ENCODE measurements around the gene PNKD.

The PNKD gene

DNA sequence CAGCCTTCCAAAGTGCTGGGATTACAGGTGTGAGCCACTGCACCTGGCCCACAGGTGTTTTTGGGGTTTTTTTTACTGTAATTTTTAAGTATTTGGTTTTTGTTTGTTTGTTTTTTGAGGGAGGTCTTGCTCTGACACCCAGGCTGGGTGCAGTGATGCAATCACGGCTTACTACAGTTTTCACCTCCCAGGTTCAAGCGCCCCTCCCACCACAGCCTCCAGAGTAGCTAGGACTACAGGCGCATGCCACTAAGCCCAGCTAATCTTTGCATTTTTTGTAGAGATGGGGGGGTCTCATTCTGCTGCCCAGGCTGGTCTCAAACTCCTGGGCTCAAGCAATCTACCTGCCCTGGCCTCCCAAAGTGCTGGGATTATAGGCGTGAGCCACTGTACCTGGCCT is 104.5 kb downstream of the PNKD start:
- Histone ChIP-seq H2AK5ac (ENCODE audit: low read length) (no peak overlapping the region), H3K27ac (ENCODE audit: low read depth, low read length) (no peak overlapping the region)
- WGBS (ENCODE audit: extremely low coverage, insufficient coverage, insufficient read length), result no CpG with 5 or more reads among the region's 4 CpGs

DNA sequence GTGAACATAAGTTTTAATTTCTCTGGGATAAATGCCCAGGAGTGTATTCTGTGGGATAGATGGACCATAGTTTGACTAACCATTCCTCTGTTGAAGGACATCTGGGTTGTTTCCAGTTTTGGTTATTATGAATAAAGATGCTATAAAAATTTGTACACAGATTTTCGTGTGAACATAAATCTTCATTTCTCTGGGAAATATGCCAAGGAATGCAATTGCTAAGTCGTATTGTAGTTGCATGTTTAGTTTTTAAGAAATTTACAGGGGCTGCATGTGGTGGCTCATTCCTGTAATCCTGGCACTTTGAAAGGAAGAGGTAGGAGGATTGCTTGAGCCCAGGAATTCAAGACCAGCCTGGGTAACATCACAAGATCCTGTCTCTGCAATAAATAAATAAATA is 104.9 kb downstream of the PNKD start:
- Histone ChIP-seq H3K9me3 (ENCODE audit: insufficient read depth, low read depth, low read length) (no peaks in the 10 kb centered on the region), H3K9ac (ENCODE audit: low read length) (no peak overlapping the region), H3K18ac (ENCODE audit: low read length) (no peak overlapping the region), H4K91ac (ENCODE audit: low read depth, low read length) (no peak overlapping the region), H2BK12ac (ENCODE audit: low read length) (no peak overlapping the region), H2BK120ac (ENCODE audit: insufficient read depth, low read length, poor library complexity) (no peak overlapping the region), H3K4me1 (ENCODE audit: control insufficient read depth in 1 of 2, insufficient read depth in 2 of 2, low read length in 2 of 2) (no peaks in the 10 kb centered on the region), H2AFZ (ENCODE audit: insufficient read depth, low read length, poor library complexity) (no peak overlapping the region), H3K14ac (ENCODE audit: low read length) (no peak overlapping the region), H2AK5ac (ENCODE audit: low read length) (no peak overlapping the region), H3K4me2 (ENCODE audit: low read length) (no peak overlapping the region), H3K79me2 (ENCODE audit: control insufficient read depth, insufficient read depth, low read length, poor library complexity) (no peaks in the 10 kb centered on the region), H3K36me3 (ENCODE audit: control insufficient read depth in 1 of 2, insufficient read depth in 2 of 2, low read length in 2 of 2) (no peaks in the 10 kb centered on the region), H4K8ac (ENCODE audit: low read depth, low read length) (no peak overlapping the region), H3K79me1 (ENCODE audit: low read length) (no peaks in the 10 kb centered on the region), H4K12ac (ENCODE audit: low read depth, low read length) (no peak overlapping the region), H3K27me3 (ENCODE audit: insufficient read depth, low read length) (no peaks in the 10 kb centered on the region), H3K4me3 (ENCODE audit: low read depth, low read length) (no peak overlapping the region), H3K27ac (ENCODE audit: low read depth, low read length) (no peak overlapping the region), H3K4ac (ENCODE audit: low read depth, low read length) (no peak overlapping the region), H2BK5ac (ENCODE audit: low read depth, low read length, poor library complexity) (no peak overlapping the region), H3K23ac (ENCODE audit: low read length) (no peak overlapping the region)
- no CpG with 5 or more reads among the region's 2 CpGs for WGBS (ENCODE audit: extremely low coverage, insufficient coverage, insufficient read length)
- DNase-seq, result no peak

More for the DNA sequence above, 104.5 kb downstream of the PNKD start:
- Histone ChIP-seq H2AFZ (ENCODE audit: insufficient read depth, low read length, poor library complexity) (no peak overlapping the region), H3K9me3 (ENCODE audit: insufficient read depth, low read depth, low read length) (no peaks in the 10 kb centered on the region), H3K4me1 (ENCODE audit: control insufficient read depth in 1 of 2, insufficient read depth in 2 of 2, low read length in 2 of 2) (no peaks in the 10 kb centered on the region), H3K23ac (ENCODE audit: low read length) (no peak overlapping the region), H3K79me2 (ENCODE audit: control insufficient read depth, insufficient read depth, low read length, poor library complexity) (no peaks in the 10 kb centered on the region), H3K4ac (ENCODE audit: low read depth, low read length) (no peak overlapping the region), H3K27me3 (ENCODE audit: insufficient read depth, low read length) (no peaks in the 10 kb centered on the region), H4K8ac (ENCODE audit: low read depth, low read length) (no peak overlapping the region), H3K4me2 (ENCODE audit: low read length) (no peak overlapping the region), H2BK12ac (ENCODE audit: low read length) (no peak overlapping the region), H3K9ac (ENCODE audit: low read length) (no peak overlapping the region), H3K18ac (ENCODE audit: low read length) (no peak overlapping the region), H3K36me3 (ENCODE audit: control insufficient read depth in 1 of 2, insufficient read depth in 2 of 2, low read length in 2 of 2) (no peaks in the 10 kb centered on the region), H3K4me3 (ENCODE audit: low read depth, low read length) (no peak overlapping the region), H2BK5ac (ENCODE audit: low read depth, low read length, poor library complexity) (no peak overlapping the region), H3K14ac (ENCODE audit: low read length) (no peak overlapping the region), H4K12ac (ENCODE audit: low read depth, low read length) (no peak overlapping the region), H2BK120ac (ENCODE audit: insufficient read depth, low read length, poor library complexity) (no peak overlapping the region), H4K91ac (ENCODE audit: low read depth, low read length) (no peak overlapping the region), H3K79me1 (ENCODE audit: low read length) (no peaks in the 10 kb centered on the region)
- no peak for DNase-seq

GRCh38 chr2:218378053-218378452 is 107.7 kb downstream of the PNKD start:
- no peak overlapping the region for H4K91ac ChIP-seq (ENCODE audit: low read depth, low read length)
- no peak overlapping the region for H3K4me2 ChIP-seq (ENCODE audit: low read length)
- no peak for DNase-seq
- no peak overlapping the region for H3K18ac ChIP-seq (ENCODE audit: low read length)
- H3K79me1 ChIP-seq (ENCODE audit: low read length), result no peaks in the 10 kb centered on the region
- no peaks in the 10 kb centered on the region for H3K27me3 ChIP-seq (ENCODE audit: insufficient read depth, low read length)
- H2BK5ac ChIP-seq (ENCODE audit: low read depth, low read length, poor library complexity), result no peak overlapping the region
- no peak overlapping the region for H3K4me3 ChIP-seq (ENCODE audit: low read depth, low read length)
- no peak overlapping the region for H3K9ac ChIP-seq (ENCODE audit: low read length)
- H3K4me1 ChIP-seq (ENCODE audit: control insufficient read depth in 1 of 2, insufficient read depth in 2 of 2, low read length in 2 of 2), result no peaks in the 10 kb centered on the region
- no peak overlapping the region for H2AFZ ChIP-seq (ENCODE audit: insufficient read depth, low read length, poor library complexity)
- H4K12ac ChIP-seq (ENCODE audit: low read depth, low read length), result no peak overlapping the region
- no CpG with 5 or more reads among the region's 5 CpGs for WGBS (ENCODE audit: extremely low coverage, insufficient coverage, insufficient read length)
- no peak overlapping the region for H2AK5ac ChIP-seq (ENCODE audit: low read length)
- no peak overlapping the region for H3K4ac ChIP-seq (ENCODE audit: low read depth, low read length)
- H4K8ac ChIP-seq (ENCODE audit: low read depth, low read length), result no peak overlapping the region
- no peak overlapping the region for H3K14ac ChIP-seq (ENCODE audit: low read length)
- no peak overlapping the region for H2BK12ac ChIP-seq (ENCODE audit: low read length)
- no peaks in the 10 kb centered on the region for H3K79me2 ChIP-seq (ENCODE audit: control insufficient read depth, insufficient read depth, low read length, poor library complexity)
- H3K9me3 ChIP-seq (ENCODE audit: insufficient read depth, low read depth, low read length), result no peaks in the 10 kb centered on the region
- H3K36me3 ChIP-seq (ENCODE audit: control insufficient read depth in 1 of 2, insufficient read depth in 2 of 2, low read length in 2 of 2), result no peaks in the 10 kb centered on the region
- H2BK120ac ChIP-seq (ENCODE audit: insufficient read depth, low read length, poor library complexity), result no peak overlapping the region
- no peak overlapping the region for H3K27ac ChIP-seq (ENCODE audit: low read depth, low read length)
- H3K23ac ChIP-seq (ENCODE audit: low read length), result no peak overlapping the region

- no peaks in the 10 kb centered on the region for H3K4me1 ChIP-seq (ENCODE audit: control insufficient read depth in 1 of 2, insufficient read depth in 2 of 2, low read length in 2 of 2)
Observed at GRCh38 chr2:218381916-218382366, 111.6 kb downstream of the PNKD start, which contains the start of gene SLC11A1. SLC11A1 (plus strand) TSS chr2:218382273; CDS start chr2:218382369, 96 bp downstream.

More at GRCh38 chr2:218381916-218382366, 111.6 kb downstream of the PNKD start, which contains the start of gene SLC11A1:
- no peak within 1 kb of the TSS for H2BK5ac ChIP-seq (ENCODE audit: low read depth, low read length, poor library complexity)
- no peaks in the 10 kb centered on the region for H3K79me2 ChIP-seq (ENCODE audit: control insufficient read depth, insufficient read depth, low read length, poor library complexity)
- no peak within 1 kb of the TSS for H2BK120ac ChIP-seq (ENCODE audit: insufficient read depth, low read length, poor library complexity)
- H3K27ac ChIP-seq (ENCODE audit: low read depth, low read length), result no peak within 1 kb of the TSS
- H3K18ac ChIP-seq (ENCODE audit: low read length), result no peak within 1 kb of the TSS
- WGBS (ENCODE audit: extremely low coverage, insufficient coverage, insufficient read length), result no CpG with 5 or more reads among the region's 13 CpGs
- no peaks in the 10 kb centered on the region for H3K36me3 ChIP-seq (ENCODE audit: control insufficient read depth in 1 of 2, insufficient read depth in 2 of 2, low read length in 2 of 2)
- H3K79me1 ChIP-seq (ENCODE audit: low read length), result no peaks in the 10 kb centered on the region
- H2AFZ ChIP-seq (ENCODE audit: insufficient read depth, low read length, poor library complexity), result no peak within 1 kb of the TSS
- H3K27me3 ChIP-seq (ENCODE audit: insufficient read depth, low read length), result no peaks in the 10 kb centered on the region
- H3K9ac ChIP-seq (ENCODE audit: low read length), result no peak within 1 kb of the TSS
- no peak within 1 kb of the TSS for H3K4ac ChIP-seq (ENCODE audit: low read depth, low read length)
- H3K23ac ChIP-seq (ENCODE audit: low read length), result no peak within 1 kb of the TSS
- H4K12ac ChIP-seq (ENCODE audit: low read depth, low read length), result no peak within 1 kb of the TSS
- no peak within 1 kb of the TSS for H2BK12ac ChIP-seq (ENCODE audit: low read length)
- no peaks in the 10 kb centered on the region for H3K9me3 ChIP-seq (ENCODE audit: insufficient read depth, low read depth, low read length)
- no peak within 1 kb of the TSS for H2AK5ac ChIP-seq (ENCODE audit: low read length)
- no peak within 1 kb of the TSS for H3K4me3 ChIP-seq (ENCODE audit: low read depth, low read length)
- no peak within 1 kb of the TSS for H3K14ac ChIP-seq (ENCODE audit: low read length)
- H4K8ac ChIP-seq (ENCODE audit: low read depth, low read length), result no peak within 1 kb of the TSS
- no peak within 1 kb of the TSS for H3K4me2 ChIP-seq (ENCODE audit: low read length)
- no peak within 1 kb of the TSS for H4K91ac ChIP-seq (ENCODE audit: low read depth, low read length)
- no peak for DNase-seq
